GDM1 (cell line): Measurements from ENCODE around the gene MYEOV.

Source experiments
- DNase-seq: peaks from one replicate; lab custom pipeline; 2025; lab: John Stamatoyannopoulos, UW

Gene MYEOV

GRCh38 chr11:69293819-69294505 is at the start of gene MYEOV:
Gene MYEOV (plus strand): TSS chr11:69294155. CDS start chr11:69295355, 1,200 bp downstream.
- DNase-seq = no peak

- DNase-seq = no peak
These were observed 49.7 kb upstream of the MYEOV start for GRCh38 chr11:69244266-69244665.

- DNase-seq = no peak
These were observed 48.9 kb upstream of the MYEOV start for GRCh38 chr11:69245041-69245440.

GRCh38 chr11:69245491-69246345 is 48.2 kb upstream of the MYEOV start:
- DNase-seq = no peak

GRCh38 chr11:69249311-69250185 is 44.4 kb upstream of the MYEOV start:
- no peak for DNase-seq

GRCh38 chr11:69250186-69251056 is 43.5 kb upstream of the MYEOV start:
- no peak for DNase-seq

GRCh38 chr11:69251057-69251393 is 42.9 kb upstream of the MYEOV start:
- no peak for DNase-seq

GRCh38 chr11:69251639-69252489 is 42.1 kb upstream of the MYEOV start:
- no peak for DNase-seq

- DNase-seq = no peak
These were observed 41.5 kb upstream of the MYEOV start for GRCh38 chr11:69252490-69252837.

GRCh38 chr11:69253028-69253427 is 40.9 kb upstream of the MYEOV start:
- no peak for DNase-seq

GRCh38 chr11:69257134-69257533 is 36.8 kb upstream of the MYEOV start:
- no peak for DNase-seq

- DNase-seq = no peak
These were observed 35.9 kb upstream of the MYEOV start for GRCh38 chr11:69257838-69258658.

- DNase-seq = no peak
These were observed 34.9 kb upstream of the MYEOV start for GRCh38 chr11:69259096-69259495.

- no peak for DNase-seq
These were observed 33.3 kb upstream of the MYEOV start for GRCh38 chr11:69260622-69261021.

- DNase-seq = no peak
These were observed 32.8 kb upstream of the MYEOV start for GRCh38 chr11:69261116-69261515.

- DNase-seq = no peak
These were observed 30.8 kb upstream of the MYEOV start for GRCh38 chr11:69262918-69263735.

GRCh38 chr11:69263736-69264052 is 30.3 kb upstream of the MYEOV start:
- DNase-seq = no peak

GRCh38 chr11:69264486-69264885 is 29.5 kb upstream of the MYEOV start:
- no peak for DNase-seq

- DNase-seq = no peak
These were observed 28.7 kb upstream of the MYEOV start for GRCh38 chr11:69265210-69265609.
